ENCODE results near the gene NCAPD3.

The NCAPD3 gene

DNA sequence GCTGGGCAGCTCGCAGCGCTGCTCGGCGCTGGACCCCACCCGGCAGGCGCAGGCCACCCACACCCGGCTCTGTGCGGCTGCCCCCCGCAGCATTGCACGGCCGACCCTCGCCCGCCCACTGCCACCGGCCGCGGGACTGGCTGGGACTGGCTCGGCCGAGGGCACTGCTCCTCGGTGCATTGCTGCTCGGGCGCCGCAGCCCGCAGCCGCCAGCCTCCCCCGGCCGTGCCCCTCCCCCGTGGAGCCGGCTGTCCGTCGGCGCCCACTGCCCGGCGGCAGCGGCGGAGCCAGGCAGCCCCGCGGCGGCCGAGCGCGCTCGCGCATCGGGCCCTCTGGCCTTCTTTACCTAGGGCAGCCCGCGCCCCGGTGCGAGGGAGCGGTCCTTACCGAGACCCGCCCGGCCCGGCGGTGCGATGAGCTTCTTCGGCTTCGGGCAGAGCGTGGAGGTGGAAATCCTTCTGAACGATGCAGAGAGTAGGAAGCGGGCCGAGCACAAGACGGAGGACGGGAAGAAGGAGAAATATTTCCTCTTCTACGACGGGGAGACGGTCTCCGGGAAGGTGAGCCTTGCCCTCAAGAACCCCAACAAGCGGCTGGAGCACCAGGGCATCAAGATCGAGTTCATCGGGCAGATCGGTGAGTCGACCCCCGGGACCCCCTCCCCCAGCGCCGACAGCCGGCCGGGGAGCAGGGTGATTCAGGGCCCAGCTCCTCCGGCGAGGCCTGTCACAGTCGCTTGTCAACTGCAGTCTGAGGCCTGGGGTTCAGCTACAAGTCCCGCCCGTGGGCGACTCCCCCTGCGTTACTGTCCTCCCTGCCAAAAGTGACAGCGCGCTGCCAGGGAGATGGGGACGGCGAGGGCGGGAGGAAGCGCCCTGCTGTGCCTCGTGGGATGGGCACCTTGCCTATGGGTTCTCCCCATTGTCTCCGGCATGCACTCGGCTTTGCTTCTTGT, 1.2 kb upstream of the NCAPD3 start:
- DNase-seq (ENCODE audit: insufficient read length, low spot score) (no peak), FAIRE-seq (no peak)
- TF ChIP-seq CTCF (IDR thresholded peaks at IDR 0.05; ENCODE audit: insufficient read depth, missing control alignments) = no peak

- no peak for TF ChIP-seq CTCF (IDR thresholded peaks at IDR 0.05; ENCODE audit: insufficient read depth, missing control alignments)
- no peak for DNase-seq (ENCODE audit: insufficient read length, low spot score)
- no peak for FAIRE-seq
Observed at GRCh38 chr11:134223121-134223520, 646 bp downstream of the NCAPD3 start.

- no peak for TF ChIP-seq CTCF (IDR thresholded peaks at IDR 0.05; ENCODE audit: insufficient read depth, missing control alignments)
- DNase-seq (ENCODE audit: insufficient read length, low spot score) (no peak), FAIRE-seq (no peak)
Observed at GRCh38 chr11:134216816-134217215, 7.0 kb downstream of the NCAPD3 start.

- no peak for TF ChIP-seq CTCF (IDR thresholded peaks at IDR 0.05; ENCODE audit: insufficient read depth, missing control alignments)
- FAIRE-seq (no peak), DNase-seq (ENCODE audit: insufficient read length, low spot score) (no peak)
Observed at GRCh38 chr11:134215836-134216235, 7.9 kb downstream of the NCAPD3 start.

- no peak for FAIRE-seq
Observed at GRCh38 chr11:134207538-134208239, 16.1 kb downstream of the NCAPD3 start.

GRCh38 chr11:134206185-134206584, 17.6 kb downstream of the NCAPD3 start:
- FAIRE-seq (no peak), DNase-seq (ENCODE audit: insufficient read length, low spot score) (no peak)
- TF ChIP-seq CTCF (IDR thresholded peaks at IDR 0.05; ENCODE audit: insufficient read depth, missing control alignments) = no peak

More at GRCh38 chr11:134207538-134208239, 16.1 kb downstream of the NCAPD3 start:
- no peak for DNase-seq (ENCODE audit: insufficient read length, low spot score)
- peak; percentile 62 for TF ChIP-seq CTCF (IDR thresholded peaks at IDR 0.05; ENCODE audit: insufficient read depth, missing control alignments)
